Stimulated activated naive B cell treated with anti-CD40 and anti-IgM and Interleukin-4, amounts not matched to agents 10 μg/mL and 1 μg/mL and 100 μg/mL, for 72 hours (primary cell): ENCODE data around the gene CPA2.
"Not testable (repeated sequence)": the region's sequence is repeated elsewhere in the genome, so short reads cannot be mapped to it uniquely, and the experiment has no call there.

Source experiments
- ATAC-seq, 2 donors: fragments of 150-1000 bp; cut with Tn5 transposase; replicated peaks; 2 replicates each; pipeline ENCODE4 v1.10.0; 2021; ENCODE audit warnings: moderate library complexity in 1 of 2
- DNase-seq: peaks from one replicate; pipeline ENCODE4 v3.0.0; 2021
- H3K27ac Mint-ChIP-seq: one replicate; pipeline ENCODE4 v1.8.0; 2022; ENCODE audit warnings: mild to moderate bottlenecking, mixed read lengths
- H3K27me3 Mint-ChIP-seq, 2 donors: one replicate each; pipeline ENCODE4 v1.8.0; 2022; ENCODE audit warnings: mixed read lengths in 2 of 2
- H3K36me3 Mint-ChIP-seq, 2 donors: one replicate each; pipeline ENCODE4 v1.8.0; 2022; ENCODE audit warnings: mixed read lengths in 2 of 2, mild to moderate bottlenecking in 1 of 2
- H3K4me1 Mint-ChIP-seq, 2 donors: one replicate each; pipeline ENCODE4 v1.8.0; 2022; ENCODE audit warnings: mixed read lengths in 2 of 2, mild to moderate bottlenecking in 1 of 2
- H3K4me3 Mint-ChIP-seq, 2 donors: one replicate each; pipeline ENCODE4 v1.8.0; 2022; ENCODE audit warnings: mild to moderate bottlenecking in 2 of 2, mixed read lengths in 2 of 2, moderate library complexity in 1 of 2
- H3K9me3 Mint-ChIP-seq, 2 donors: one replicate each; pipeline ENCODE4 v1.8.0; 2022; ENCODE audit warnings: mixed read lengths in 2 of 2, mild to moderate bottlenecking in 1 of 2

The CPA2 gene

DNA sequence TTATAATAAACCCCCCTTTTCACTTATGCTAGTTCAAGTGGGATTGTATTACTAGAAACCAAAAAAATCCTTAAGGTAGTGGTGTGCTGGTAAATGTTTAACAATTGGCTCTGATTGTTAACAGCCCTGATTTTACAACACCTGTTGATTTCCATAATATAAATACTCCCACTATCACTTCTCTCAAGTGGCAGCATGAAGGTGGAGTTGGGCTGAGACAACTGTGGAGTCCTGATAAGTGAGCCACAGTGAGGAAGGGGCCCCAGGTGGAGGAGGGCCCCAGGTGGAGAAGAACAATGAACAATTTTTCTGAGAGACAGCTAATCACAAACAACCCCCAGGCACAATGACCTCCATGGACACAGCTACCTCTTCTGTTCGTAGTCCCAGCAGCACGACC lies 32.6 kb upstream of the CPA2 start:
- Mint-ChIP-seq H3K27ac (no peak overlapping the region), H3K36me3 (no peaks in the 10 kb centered on the region), H3K9me3 (peaks cover 2 to 3% of the 10 kb centered on the region in 2 donors), H3K4me3 (no peak overlapping the region), H3K4me1 (peaks cover 2 to 3% of the 10 kb centered on the region in 2 donors), H3K27me3 (peaks cover 8 to 31% of the 10 kb centered on the region in 2 donors)
- DNase-seq (no peak), ATAC-seq (no peak)

DNA sequence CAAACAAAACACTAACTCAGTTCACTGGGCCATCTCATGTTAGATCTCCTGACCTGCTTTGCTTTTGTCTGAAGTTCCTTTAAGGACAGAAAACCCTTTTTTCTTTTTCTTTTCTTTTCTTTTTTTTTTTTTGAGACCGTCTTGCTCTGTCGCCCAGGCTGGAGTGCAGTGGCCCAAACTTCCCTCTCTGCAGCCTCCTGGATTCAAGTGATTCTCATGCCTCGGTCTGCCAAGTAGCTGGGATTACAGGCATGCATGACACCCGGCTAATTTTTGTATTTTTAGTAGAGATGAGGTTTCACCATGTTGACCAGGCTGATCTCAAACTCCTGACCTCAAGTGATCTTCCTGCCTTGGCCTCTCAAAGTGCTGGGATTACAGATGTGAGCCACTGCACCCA lies 30.3 kb upstream of the CPA2 start:
- not testable (repeated sequence) for H3K4me1 Mint-ChIP-seq, DNase-seq, ATAC-seq, H3K4me3 Mint-ChIP-seq, H3K27ac Mint-ChIP-seq, H3K9me3 Mint-ChIP-seq, H3K36me3 Mint-ChIP-seq
- peaks cover 8 to 25% of the 10 kb centered on the region in 2 donors for H3K27me3 Mint-ChIP-seq

DNA sequence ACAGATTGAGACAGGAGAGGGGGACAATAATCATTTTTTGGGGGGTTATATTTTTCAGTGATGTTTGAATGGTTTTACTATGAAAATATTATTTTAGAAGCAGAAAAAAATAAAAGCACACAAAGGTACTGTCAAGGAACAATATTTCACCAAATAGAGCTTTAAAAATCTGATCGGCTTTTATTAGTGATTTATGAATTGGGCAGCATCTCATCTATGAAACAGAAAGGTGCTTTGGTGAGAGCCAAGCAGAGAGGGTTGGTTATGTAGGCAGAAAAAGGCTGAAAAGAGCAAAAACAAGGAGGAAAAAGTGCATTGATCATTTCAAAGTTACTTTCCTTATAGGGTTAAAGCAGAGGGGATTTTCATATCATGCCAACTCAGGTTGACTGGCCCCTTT lies 26.4 kb upstream of the CPA2 start:
- peaks cover 0 to 5% of the 10 kb centered on the region in 2 donors for H3K4me1 Mint-ChIP-seq
- peaks cover 8 to 11% of the 10 kb centered on the region in 2 donors for H3K27me3 Mint-ChIP-seq
- no peak overlapping the region for H3K27ac Mint-ChIP-seq
- peaks cover 0 to 3% of the 10 kb centered on the region in 2 donors for H3K9me3 Mint-ChIP-seq
- DNase-seq, result no peak
- no peak for ATAC-seq
- no peaks in the 10 kb centered on the region for H3K36me3 Mint-ChIP-seq
- no peak overlapping the region for H3K4me3 Mint-ChIP-seq

DNA sequence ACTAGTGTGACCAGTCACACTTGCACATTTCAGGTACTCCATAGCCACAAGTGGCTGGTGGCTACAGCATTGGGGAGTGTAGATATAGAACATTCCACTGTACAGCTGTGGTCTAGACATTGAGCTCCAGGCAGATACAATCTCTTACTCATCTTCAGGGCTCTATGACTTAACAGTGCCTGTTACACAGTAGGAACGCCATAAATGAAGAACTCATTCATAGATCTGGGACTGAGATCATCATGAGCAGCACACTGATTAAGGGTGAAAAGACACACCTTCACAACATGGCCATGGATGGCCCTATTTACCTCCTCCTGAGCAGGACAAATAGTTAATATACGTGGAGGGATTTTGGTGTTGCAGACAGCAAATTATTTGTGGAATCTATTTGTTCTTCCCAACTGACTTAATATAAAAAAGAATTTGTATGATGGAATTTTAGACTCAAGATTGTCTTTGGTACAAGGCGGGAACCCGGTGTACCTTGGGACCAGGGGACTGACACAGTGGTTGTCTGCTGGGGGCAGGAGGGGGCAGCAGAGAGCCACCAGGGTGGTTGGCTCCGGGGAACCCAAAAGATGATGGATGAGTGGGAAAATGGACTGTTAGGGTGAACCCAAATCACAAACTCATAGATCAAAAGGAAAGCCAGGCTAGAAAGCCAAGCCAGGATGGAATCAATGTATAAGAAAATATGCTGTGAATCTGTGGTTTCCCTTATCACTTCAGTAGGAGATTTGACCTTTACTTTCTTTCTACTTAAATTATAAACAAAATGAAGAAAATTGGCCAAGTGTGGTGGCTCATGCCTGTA lies 24.3 kb upstream of the CPA2 start:
- ATAC-seq, result peak; percentile 69 to 75
- H3K4me3 Mint-ChIP-seq, result no peak overlapping the region
- no peak overlapping the region for H3K27ac Mint-ChIP-seq

DNA sequence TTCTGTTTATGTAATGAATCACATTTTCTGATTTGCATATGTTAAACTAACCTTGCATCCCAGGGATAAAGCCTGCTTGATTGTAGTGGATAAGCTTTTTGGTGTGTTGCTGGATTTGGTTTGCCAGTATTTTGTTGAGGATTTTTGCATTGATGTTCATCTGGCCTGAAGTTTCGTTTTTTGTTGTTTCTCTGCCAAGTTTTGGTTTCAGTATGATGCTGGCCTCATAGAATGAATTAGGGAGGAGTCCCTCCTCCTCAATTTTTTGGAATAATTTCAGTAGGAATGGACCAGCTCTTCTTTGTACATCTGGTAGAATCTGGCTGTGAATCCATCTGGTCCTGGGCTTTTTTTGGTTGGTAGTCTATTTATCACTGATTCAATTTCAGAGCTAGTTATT lies 23.2 kb upstream of the CPA2 start:
- not testable (repeated sequence) for H3K27me3 Mint-ChIP-seq, H3K4me1 Mint-ChIP-seq, DNase-seq, ATAC-seq, H3K27ac Mint-ChIP-seq, H3K9me3 Mint-ChIP-seq, H3K4me3 Mint-ChIP-seq, H3K36me3 Mint-ChIP-seq

More for the DNA sequence above, 24.3 kb upstream of the CPA2 start:
- H3K9me3 Mint-ChIP-seq, result peaks cover 4 to 6% of the 10 kb centered on the region in 2 donors
- DNase-seq, result peak; percentile 19
- no peaks in the 10 kb centered on the region for H3K36me3 Mint-ChIP-seq
- H3K4me1 Mint-ChIP-seq, result peaks cover 0 to 5% of the 10 kb centered on the region in 2 donors
- peaks cover under 1 to 8% of the 10 kb centered on the region in 2 donors for H3K27me3 Mint-ChIP-seq

DNA sequence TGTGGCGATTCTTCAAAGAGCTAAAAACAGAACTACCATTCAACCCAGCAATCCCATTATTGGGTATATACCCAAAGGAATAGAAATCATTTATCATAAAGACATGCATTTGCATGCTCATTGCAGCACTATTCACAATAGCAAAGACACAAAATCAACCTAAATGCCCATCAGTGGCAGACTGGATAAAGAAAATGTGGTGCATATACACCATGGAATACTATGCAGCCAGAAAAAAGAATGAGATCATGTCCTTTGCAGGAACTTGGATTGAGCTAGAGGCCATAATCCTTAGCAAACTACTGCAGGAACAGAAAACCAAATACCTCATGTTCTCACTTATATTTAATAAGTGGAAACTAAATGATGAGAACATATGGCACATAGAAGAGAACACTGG lies 20.2 kb upstream of the CPA2 start:
- H3K9me3 Mint-ChIP-seq, H3K36me3 Mint-ChIP-seq, H3K4me1 Mint-ChIP-seq, DNase-seq, H3K27ac Mint-ChIP-seq, ATAC-seq, H3K4me3 Mint-ChIP-seq, H3K27me3 Mint-ChIP-seq: not testable (repeated sequence)

DNA sequence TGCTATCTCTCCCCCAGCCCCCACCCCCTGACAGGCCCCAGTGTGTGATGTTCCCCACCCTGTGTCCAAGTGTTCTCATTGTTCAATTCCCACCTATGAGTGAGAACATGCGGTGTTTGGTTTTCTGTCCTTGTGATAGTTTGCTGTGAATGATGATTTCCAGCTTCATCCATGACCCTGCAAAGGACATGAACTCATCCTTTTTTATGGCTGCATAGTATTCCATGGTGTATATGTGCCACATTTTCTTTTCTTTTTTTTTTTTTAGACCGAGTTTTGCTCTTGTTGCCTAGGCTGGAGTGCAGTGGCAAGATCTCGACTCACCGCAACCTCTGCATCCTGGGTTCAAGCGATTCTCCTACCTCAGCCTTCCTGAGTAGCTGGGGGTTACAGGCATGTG lies 17.8 kb upstream of the CPA2 start:
- ATAC-seq, H3K4me1 Mint-ChIP-seq, DNase-seq, H3K36me3 Mint-ChIP-seq, H3K4me3 Mint-ChIP-seq, H3K27ac Mint-ChIP-seq: not testable (repeated sequence)
- H3K9me3 Mint-ChIP-seq, result peaks cover 13 to 16% of the 10 kb centered on the region in 2 donors
- H3K27me3 Mint-ChIP-seq, result peaks cover 10 to 13% of the 10 kb centered on the region in 2 donors

DNA sequence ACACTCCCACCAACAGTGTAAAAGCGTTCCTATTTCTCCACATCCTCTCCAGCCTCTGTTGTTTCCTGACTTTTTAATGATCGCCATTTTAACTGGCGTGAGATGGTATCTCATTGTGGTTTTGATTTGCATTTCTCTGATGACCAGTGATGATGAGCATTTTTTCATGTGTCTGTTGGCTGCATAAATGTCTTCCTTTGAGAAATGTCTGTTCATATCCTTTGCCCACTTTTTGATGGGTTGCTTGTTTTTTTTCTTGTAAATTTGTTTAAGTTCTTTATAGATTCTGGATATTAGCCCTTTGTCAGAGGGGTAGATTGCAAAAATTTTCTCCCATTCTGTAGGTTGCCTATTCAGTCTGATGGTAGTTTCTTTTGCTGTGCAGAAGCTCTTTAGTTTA lies 17.0 kb upstream of the CPA2 start:
- H3K4me3 Mint-ChIP-seq, ATAC-seq, H3K4me1 Mint-ChIP-seq, DNase-seq, H3K36me3 Mint-ChIP-seq, H3K27ac Mint-ChIP-seq: not testable (repeated sequence)
- Mint-ChIP-seq H3K9me3 (peaks cover 15 to 16% of the 10 kb centered on the region in 2 donors), H3K27me3 (peaks cover 6 to 10% of the 10 kb centered on the region in 2 donors)

DNA sequence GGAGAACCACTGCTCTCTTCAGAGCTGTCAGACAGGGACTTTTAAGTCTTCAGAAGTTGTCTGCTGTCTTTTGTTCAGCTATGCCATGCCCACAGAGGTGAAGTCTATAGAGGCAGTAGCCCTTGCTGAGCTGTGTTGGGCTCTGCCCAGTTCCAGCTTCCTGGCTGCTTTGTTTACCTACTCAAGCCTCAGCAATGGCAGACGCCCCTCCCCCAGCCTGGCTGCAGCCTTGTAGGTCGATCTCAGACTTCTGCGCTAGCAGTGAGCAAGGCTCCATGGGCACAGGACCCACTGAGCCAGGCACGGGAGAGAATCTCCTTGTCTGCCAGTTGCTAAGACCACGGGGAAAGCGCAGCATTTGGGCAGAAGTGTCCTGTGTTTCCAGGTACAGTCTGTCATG lies 12.1 kb upstream of the CPA2 start:
- H3K4me3 Mint-ChIP-seq, result no peak overlapping the region
- H3K4me1 Mint-ChIP-seq, result no peaks in the 10 kb centered on the region
- H3K36me3 Mint-ChIP-seq, result peaks cover 7 to 10% of the 10 kb centered on the region in 2 donors
- H3K27me3 Mint-ChIP-seq, result peaks cover 6 to 14% of the 10 kb centered on the region in 2 donors
- H3K27ac Mint-ChIP-seq, result no peak overlapping the region
- ATAC-seq (no peak), DNase-seq (no peak)
- H3K9me3 Mint-ChIP-seq, result peaks cover 15 to 25% of the 10 kb centered on the region in 2 donors

DNA sequence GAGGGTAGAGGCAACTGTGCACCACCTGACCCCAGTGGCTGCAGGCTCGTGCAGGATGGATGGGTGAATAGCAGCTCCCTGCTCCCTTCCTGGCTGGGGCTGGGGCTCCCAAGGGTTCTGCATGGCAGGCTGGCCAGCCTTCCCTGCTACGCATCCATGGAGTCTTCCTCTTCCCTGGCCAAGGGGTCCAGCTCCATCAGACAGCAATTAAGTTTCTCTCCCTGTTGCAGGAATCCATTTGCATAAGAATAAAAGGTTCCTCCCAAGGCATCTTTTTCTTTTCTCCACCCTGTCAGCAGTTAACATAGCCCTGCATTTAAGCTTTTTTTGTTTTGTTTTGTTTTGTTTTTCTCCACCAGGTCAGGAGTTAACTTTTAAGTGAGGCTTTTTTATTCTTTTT lies 10.0 kb upstream of the CPA2 start:
- Mint-ChIP-seq H3K4me3 (no peak overlapping the region), H3K36me3 (peaks cover 7 to 10% of the 10 kb centered on the region in 2 donors), H3K4me1 (no peaks in the 10 kb centered on the region), H3K9me3 (peaks cover 20 to 27% of the 10 kb centered on the region in 2 donors), H3K27me3 (peaks cover 5 to 14% of the 10 kb centered on the region in 2 donors), H3K27ac (no peak overlapping the region)
- ATAC-seq (no peak), DNase-seq (no peak)

DNA sequence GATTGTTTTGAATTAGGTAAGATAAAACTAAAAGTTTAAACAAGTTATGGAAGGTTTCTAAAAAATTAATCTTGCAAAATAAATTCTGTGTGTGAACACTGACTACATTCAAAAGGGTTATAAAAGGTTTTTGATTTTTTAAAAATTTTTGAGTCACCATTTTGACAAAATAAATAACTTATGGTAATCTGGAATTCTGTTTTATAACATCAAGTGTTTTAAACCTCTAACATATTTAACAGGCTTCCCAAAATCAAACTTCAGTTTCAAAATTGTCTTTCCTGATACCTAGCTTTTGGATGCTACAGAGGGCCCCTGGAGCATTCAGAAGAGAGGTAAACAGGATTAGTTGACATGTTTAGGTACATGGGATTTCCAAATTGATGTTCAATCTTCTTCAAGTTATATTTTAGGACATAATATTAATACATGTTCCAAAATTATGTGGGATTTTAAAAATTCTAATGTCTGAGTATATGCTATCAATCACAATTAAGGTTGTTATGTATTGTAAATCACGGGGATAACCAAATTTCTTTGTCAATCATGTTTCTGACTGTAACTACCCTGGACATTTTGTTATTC lies 8.1 kb upstream of the CPA2 start:
- H3K27ac Mint-ChIP-seq, result no peak overlapping the region
- H3K27me3 Mint-ChIP-seq, result peaks cover 0 to 11% of the 10 kb centered on the region in 2 donors
- DNase-seq (no peak), ATAC-seq (no peak)
- H3K4me3 Mint-ChIP-seq, result no peak overlapping the region
- peaks cover 4 to 6% of the 10 kb centered on the region in 2 donors for H3K36me3 Mint-ChIP-seq
- H3K9me3 Mint-ChIP-seq, result peaks cover 17 to 23% of the 10 kb centered on the region in 2 donors
- H3K4me1 Mint-ChIP-seq, result no peaks in the 10 kb centered on the region

DNA sequence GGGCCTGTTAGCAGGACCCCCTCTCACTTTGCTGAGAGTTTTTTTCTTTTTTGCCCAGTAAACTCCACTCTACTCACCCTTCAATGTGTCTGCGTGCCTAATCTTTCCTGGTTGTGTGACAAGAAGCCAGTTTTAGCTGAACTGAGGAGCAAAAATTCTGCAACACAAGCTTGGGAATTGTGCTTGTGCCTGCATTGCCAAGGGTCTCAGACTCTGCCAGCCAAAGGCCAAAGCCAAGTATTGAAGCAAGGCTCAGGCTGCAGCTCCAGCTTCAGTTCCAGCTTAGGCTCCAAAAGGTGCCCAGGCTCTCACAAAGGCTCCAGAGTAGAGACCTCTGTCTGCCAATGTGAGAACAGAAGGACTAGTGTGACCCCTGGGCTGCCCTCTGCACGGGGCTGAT lies 4.2 kb upstream of the CPA2 start:
- H3K9me3 Mint-ChIP-seq, result peaks cover 7 to 13% of the 10 kb centered on the region in 2 donors
- no peak overlapping the region for H3K4me3 Mint-ChIP-seq
- no peak for ATAC-seq
- no peaks in the 10 kb centered on the region for H3K36me3 Mint-ChIP-seq
- no peaks in the 10 kb centered on the region for H3K4me1 Mint-ChIP-seq
- H3K27me3 Mint-ChIP-seq, result peaks cover 8 to 14% of the 10 kb centered on the region in 2 donors
- no peak overlapping the region for H3K27ac Mint-ChIP-seq
- no peak for DNase-seq

DNA sequence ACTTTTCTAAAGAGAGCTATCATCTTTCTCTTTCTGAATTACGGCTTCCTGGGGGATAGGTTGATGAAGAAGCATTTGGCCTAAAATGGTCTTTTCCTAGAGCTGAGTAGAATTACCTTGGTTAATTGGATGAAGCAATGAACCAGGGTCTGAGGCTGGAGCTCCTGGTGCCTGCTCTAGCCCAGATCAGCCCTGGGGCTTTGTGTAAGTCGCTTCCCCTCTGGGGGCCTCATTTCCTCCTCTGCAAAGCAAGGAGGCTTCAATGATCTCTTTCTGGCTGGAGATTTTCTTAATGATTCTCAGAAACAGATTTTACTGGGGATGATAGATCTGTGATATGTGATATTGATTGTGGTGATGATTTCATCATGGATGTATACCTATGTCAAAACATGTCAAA lies 3.5 kb upstream of the CPA2 start:
- H3K36me3 Mint-ChIP-seq, result no peaks in the 10 kb centered on the region
- no peak overlapping the region for H3K4me3 Mint-ChIP-seq
- no peak for DNase-seq
- no peak overlapping the region for H3K27ac Mint-ChIP-seq
- no peaks in the 10 kb centered on the region for H3K4me1 Mint-ChIP-seq
- H3K9me3 Mint-ChIP-seq, result peaks cover 7 to 12% of the 10 kb centered on the region in 2 donors
- H3K27me3 Mint-ChIP-seq, result peaks cover 8 to 19% of the 10 kb centered on the region in 2 donors
- no peak for ATAC-seq

DNA sequence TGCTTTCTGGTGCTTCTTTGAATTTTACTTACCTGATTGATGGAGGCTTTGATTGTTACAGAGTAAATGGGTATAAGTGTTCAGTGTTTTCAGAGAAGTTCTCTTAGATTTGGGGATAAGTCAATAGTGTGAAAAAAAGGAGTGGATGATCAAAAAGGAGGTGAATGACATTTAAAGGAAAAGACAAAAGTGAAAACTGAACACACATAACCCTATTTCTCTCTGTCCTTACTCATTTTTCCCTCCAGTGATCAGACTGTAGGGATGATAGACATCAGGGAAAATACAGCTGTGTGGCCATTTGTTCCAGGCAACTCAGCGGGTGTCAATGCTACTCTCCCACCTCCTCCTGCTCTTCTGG lies 278 bp downstream of the CPA2 start:
- no peak overlapping the region for H3K4me3 Mint-ChIP-seq
- no peak overlapping the region for H3K27ac Mint-ChIP-seq
- H3K27me3 Mint-ChIP-seq, result peaks cover 8 to 19% of the 10 kb centered on the region in 2 donors
- no peak for ATAC-seq
- peaks cover 0 to 4% of the 10 kb centered on the region in 2 donors for H3K9me3 Mint-ChIP-seq
- H3K36me3 Mint-ChIP-seq, result no peaks in the 10 kb centered on the region
- DNase-seq, result no peak
- H3K4me1 Mint-ChIP-seq, result no peaks in the 10 kb centered on the region
